A673 (cell line): ENCODE measurements around the gene NEXN. TPM values are rescaled to one million over a fixed set of nuclear protein-coding genes. Genes with fewer than 3 reads are reported as not detected.
A peak's percentile ranks its signal among the peaks of the same experiment; 100 is the strongest.

ENCODE experiments used
- BruUV-seq: library from RNA; stranded (reverse); fragments of 400-500 nt; replicated peaks from 2 replicates; lab custom pipeline; 2021; lab: Mats Ljungman, UMichigan
- CTCF ChIA-PET: fragments of 300-600 bp; sonication (Branson Sonifier 250); formaldehyde crosslinking; loops from one replicate; lab custom pipeline; 2022; ENCODE audit warnings: antibody characterized with exemption; lab: Charles Lee
- POLR2A ChIA-PET: fragments of 300-600 bp; sonication (Branson Sonifier 250); formaldehyde crosslinking; loops from one replicate; lab custom pipeline; 2022; ENCODE audit warnings: antibody characterized with exemption; ENCODE audit not compliant: low non-redundant PET; lab: Charles Lee
- DNase-seq: peaks from one replicate; pipeline ENCODE4 v3.0.0-alpha.2; 2015; ENCODE audit warnings: low spot score
- H3K27ac ChIP-seq: fragments of 200-600 bp; sonication (generic); 2 replicates; pipeline ENCODE4 v1.5.1; 2016; ENCODE audit warnings: mixed run types, low read depth, mild to moderate bottlenecking, mixed read lengths, antibody characterized with exemption, low read length; ENCODE audit not compliant: poor library complexity, severe bottlenecking
- H3K27me3 ChIP-seq: fragments of 200-600 bp; sonication (generic); replicated peaks from 2 replicates; pipeline ENCODE4 v1.6.1; 2017; ENCODE audit warnings: mixed run types, low read depth, mild to moderate bottlenecking, mixed read lengths, antibody characterized with exemption, low read length; ENCODE audit not compliant: insufficient read depth, poor library complexity
- H3K36me3 ChIP-seq: fragments of 200-600 bp; sonication (generic); 2 replicates; pipeline ENCODE4 v1.6.1; 2016; ENCODE audit warnings: mixed run types, mild to moderate bottlenecking, mixed read lengths, antibody characterized with exemption, low read length; ENCODE audit not compliant: insufficient read depth, poor library complexity, severe bottlenecking
- H3K4me1 ChIP-seq: fragments of 200-600 bp; sonication (generic); 2 replicates; pipeline ENCODE4 v1.6.1; 2017; ENCODE audit warnings: mixed run types, mild to moderate bottlenecking, mixed read lengths, antibody characterized with exemption, low read length; ENCODE audit not compliant: insufficient read depth, poor library complexity, severe bottlenecking
- H3K4me3 ChIP-seq: fragments of 200-600 bp; sonication (generic); 2 replicates; pipeline ENCODE4 v1.5.1; 2016; ENCODE audit warnings: low read depth, mixed run types, mild to moderate bottlenecking, mixed read lengths, low read length; ENCODE audit not compliant: poor library complexity, severe bottlenecking
- H3K9me3 ChIP-seq: fragments of 200-600 bp; sonication (generic); 2 replicates; pipeline ENCODE4 v1.6.1; 2016; ENCODE audit warnings: mixed run types, low read depth, mild to moderate bottlenecking, mixed read lengths, antibody characterized with exemption, low read length; ENCODE audit not compliant: poor library complexity, severe bottlenecking
- EZH2 ChIP-seq: fragments of 200-600 bp; sonication (generic); IDR thresholded peaks from 2 replicates; pipeline ENCODE4 v1.6.1; 2017; ENCODE audit warnings: borderline replicate concordance, low read depth, mild to moderate bottlenecking, mixed read lengths, antibody characterized with exemption, low read length; ENCODE audit not compliant: poor library complexity, severe bottlenecking
- intact Hi-C: fragments of 100-400 bp; cut with micrococcal nuclease; formaldehyde crosslinking; loops from one replicate; pipeline ENCODE4 v1.10.0; 2022; ENCODE audit not compliant: unreplicated experiment
- total RNA-seq: library from RNA; stranded (reverse); gene quantifications from 2 replicates; pipeline ENCODE4 v1.2.3, GENCODE V29; 2021
- TF ChIP-seq, protein P1 (sequence below): fragments of 300-800, 200-600 bp; sonication (generic); conservative IDR thresholded peaks from 2 replicates; pipeline ENCODE4 v1.5.1; 2017; ENCODE audit warnings: low read depth, mild to moderate bottlenecking, antibody characterized with exemption, low read length, moderate library complexity, mixed read lengths

The NEXN gene
- total RNA-seq, 1 experiment from 2014 or later, result 0.45 TPM

DNA sequence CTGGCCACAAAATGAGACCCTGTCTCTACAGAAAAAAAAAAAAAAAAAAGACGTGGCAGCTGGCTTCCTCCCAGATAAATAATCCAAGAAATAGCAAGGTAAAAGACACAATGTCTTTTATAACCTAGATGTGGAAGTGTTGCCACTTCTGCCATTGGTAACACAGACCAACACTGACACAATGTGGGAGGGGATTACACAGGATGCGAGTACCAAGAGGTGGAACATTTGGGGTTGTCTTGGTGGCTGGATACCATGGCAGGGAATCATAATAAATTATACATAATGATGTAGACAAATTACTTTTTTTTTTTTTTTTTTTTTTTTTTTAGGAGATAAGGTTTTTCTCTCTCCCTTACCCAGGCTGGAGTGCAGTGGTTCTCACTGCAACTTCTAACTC, 6.0 kb upstream of the NEXN start:
- no peaks in the 10 kb centered on the region for H3K36me3 ChIP-seq
- BruUV-seq, result no TSS peak
- no peak for DNase-seq
- H3K27ac ChIP-seq, result no peak overlapping the region
- TF ChIP-seq, protein P1, sequence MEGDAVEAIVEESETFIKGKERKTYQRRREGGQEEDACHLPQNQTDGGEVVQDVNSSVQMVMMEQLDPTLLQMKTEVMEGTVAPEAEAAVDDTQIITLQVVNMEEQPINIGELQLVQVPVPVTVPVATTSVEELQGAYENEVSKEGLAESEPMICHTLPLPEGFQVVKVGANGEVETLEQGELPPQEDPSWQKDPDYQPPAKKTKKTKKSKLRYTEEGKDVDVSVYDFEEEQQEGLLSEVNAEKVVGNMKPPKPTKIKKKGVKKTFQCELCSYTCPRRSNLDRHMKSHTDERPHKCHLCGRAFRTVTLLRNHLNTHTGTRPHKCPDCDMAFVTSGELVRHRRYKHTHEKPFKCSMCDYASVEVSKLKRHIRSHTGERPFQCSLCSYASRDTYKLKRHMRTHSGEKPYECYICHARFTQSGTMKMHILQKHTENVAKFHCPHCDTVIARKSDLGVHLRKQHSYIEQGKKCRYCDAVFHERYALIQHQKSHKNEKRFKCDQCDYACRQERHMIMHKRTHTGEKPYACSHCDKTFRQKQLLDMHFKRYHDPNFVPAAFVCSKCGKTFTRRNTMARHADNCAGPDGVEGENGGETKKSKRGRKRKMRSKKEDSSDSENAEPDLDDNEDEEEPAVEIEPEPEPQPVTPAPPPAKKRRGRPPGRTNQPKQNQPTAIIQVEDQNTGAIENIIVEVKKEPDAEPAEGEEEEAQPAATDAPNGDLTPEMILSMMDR, result no peak
- no peak for TF ChIP-seq EZH2
- CTCF ChIA-PET, result no interaction called here
- intact Hi-C loops, result no loop called here
- H3K27me3 ChIP-seq, result no peaks in the 10 kb centered on the region
- POLR2A ChIA-PET, result no interaction called here
- H3K9me3 ChIP-seq, result no peaks in the 10 kb centered on the region
- no peak overlapping the region for H3K4me3 ChIP-seq
- H3K4me1 ChIP-seq, result no peaks in the 10 kb centered on the region

DNA sequence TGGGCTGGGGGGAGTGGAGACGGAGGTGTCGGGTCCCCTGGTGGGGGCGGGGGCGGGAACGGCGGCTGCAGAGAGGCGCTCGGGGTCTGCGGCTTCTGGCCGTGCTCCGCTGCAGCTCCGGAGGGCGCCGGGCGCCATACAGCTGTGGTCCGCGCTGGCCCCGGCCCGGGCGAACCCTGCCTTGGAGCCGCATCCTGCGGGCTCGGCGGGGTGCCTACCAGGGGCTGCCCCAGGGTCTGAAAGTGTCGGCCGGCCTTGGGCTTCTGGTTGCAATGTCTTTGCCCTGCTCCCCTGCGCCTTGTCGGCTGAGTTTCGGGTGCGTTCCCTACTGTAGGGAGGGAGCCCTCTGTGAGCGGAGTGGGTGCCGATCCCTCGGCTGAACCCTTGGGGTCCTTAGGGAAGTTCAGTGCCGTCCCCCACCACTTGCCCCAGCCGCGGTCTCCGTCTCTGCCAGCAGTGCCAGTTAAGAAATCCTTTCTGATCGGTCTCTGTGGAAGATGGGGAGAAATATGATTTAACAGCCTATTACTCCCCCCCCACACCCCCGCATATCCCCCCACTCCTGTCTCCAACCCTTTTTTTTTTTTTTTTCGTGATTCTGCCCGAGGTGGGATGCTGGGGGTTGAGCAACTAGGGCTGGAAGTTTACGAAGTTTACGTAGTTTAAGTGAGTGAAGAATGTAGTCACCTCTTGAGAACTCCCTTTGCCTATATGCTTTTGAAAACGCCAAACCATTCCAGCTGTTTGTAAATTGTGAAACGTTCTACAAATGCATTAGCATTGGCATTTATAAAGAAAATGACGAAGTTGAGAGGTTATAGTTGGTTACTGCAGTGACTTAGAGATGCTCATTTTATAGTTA, 588 bp downstream of the NEXN start:
- Histone ChIP-seq H3K27me3 (no peaks in the 10 kb centered on the region), H3K27ac (peak overlapping the region; percentile 54), H3K36me3 (no peaks in the 10 kb centered on the region), H3K9me3 (no peaks in the 10 kb centered on the region), H3K4me1 (peaks cover 13% of the 10 kb centered on the region), H3K4me3 (peak overlapping the region; percentile 93)
- ChIA-PET CTCF (no interaction called here), POLR2A (no interaction called here)
- no TSS peak for BruUV-seq
- intact Hi-C loops, result no loop called here
- TF ChIP-seq, protein P1, result no peak
- no peak for TF ChIP-seq EZH2
- peak; percentile 62 for DNase-seq

DNA sequence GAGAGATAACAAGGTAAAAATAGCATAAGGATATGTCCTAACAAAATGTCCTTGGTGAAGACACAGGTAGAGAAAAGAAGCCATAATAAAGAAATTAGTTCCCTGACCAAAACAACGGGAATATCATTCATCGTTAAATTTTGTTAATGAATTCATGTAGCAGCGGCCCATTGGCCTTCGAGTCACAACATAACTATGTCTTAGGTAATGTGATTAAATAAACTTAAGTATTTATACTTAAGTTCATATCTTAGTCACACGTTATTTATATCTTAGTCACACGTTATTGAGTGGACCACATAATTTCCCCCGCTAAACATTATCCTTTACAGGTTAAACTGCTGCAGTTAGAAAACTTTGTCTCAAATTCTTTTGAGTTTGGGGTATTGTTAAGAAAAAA, 1.2 kb downstream of the NEXN start:
- Histone ChIP-seq H3K4me1 (peaks cover 13% of the 10 kb centered on the region), H3K27ac (no peak overlapping the region), H3K36me3 (no peaks in the 10 kb centered on the region), H3K4me3 (peak overlapping the region; percentile 93), H3K27me3 (no peaks in the 10 kb centered on the region), H3K9me3 (no peaks in the 10 kb centered on the region)
- no TSS peak for BruUV-seq
- intact Hi-C loops, result no loop called here
- POLR2A ChIA-PET, result no interaction called here
- TF ChIP-seq, protein P1, result no peak
- no peak for TF ChIP-seq EZH2
- no peak for DNase-seq
- CTCF ChIA-PET, result no interaction called here
